HEK293T (cell line): ENCODE data around the gene P4HA2.
"Not testable (repeated sequence)": the region's sequence is repeated elsewhere in the genome, so short reads cannot be mapped to it uniquely, and the experiment has no call there.

Experiments
- CTCF ChIA-PET: fragments of 350-600 bp; formaldehyde crosslinking; extraction: SDS; loops from one replicate; lab custom pipeline; 2021; ENCODE audit warnings: antibody characterized with exemption, inconsistent platforms; lab: Yijun Ruan, JAX
- POLR2A ChIA-PET: fragments of 350-600 bp; formaldehyde crosslinking; extraction: SDS; loops from one replicate; lab custom pipeline; 2020; ENCODE audit warnings: antibody characterized with exemption, inconsistent platforms; lab: Yijun Ruan, JAX
- DNase-seq: peaks from one replicate; pipeline ENCODE4 v3.0.0; 2012; ENCODE audit warnings: mixed read lengths; ENCODE audit errors: extremely low spot score
- ARNT ChIP-seq: fragments of 450-650 bp; IDR thresholded peaks from 2 replicates; pipeline ENCODE4 v1.6.1; 2017; ENCODE audit warnings: mild to moderate bottlenecking
- BHLHE40 ChIP-seq: fragments of 450-650 bp; IDR thresholded peaks from 2 replicates; pipeline ENCODE4 v1.6.1; 2016; ENCODE audit warnings: mild to moderate bottlenecking, moderate library complexity, borderline replicate concordance
- CTBP1 ChIP-seq: fragments of 450-650 bp; IDR thresholded peaks from 2 replicates; pipeline ENCODE4 v1.6.1; 2016; ENCODE audit warnings: borderline replicate concordance
- ELF4 ChIP-seq: fragments of 450-650 bp; IDR thresholded peaks from 2 replicates; pipeline ENCODE4 v1.6.1; 2017; ENCODE audit warnings: antibody characterized with exemption
- FOXA1 ChIP-seq: fragments of 450-650 bp; IDR thresholded peaks from 2 replicates; pipeline ENCODE4 v1.6.1; 2016; ENCODE audit warnings: mild to moderate bottlenecking
- FOXK2 ChIP-seq: fragments of 450-650 bp; IDR thresholded peaks from 2 replicates; pipeline ENCODE4 v1.6.1; 2016; ENCODE audit warnings: mild to moderate bottlenecking
- FOXM1 ChIP-seq: fragments of 450-650 bp; IDR thresholded peaks from 2 replicates; pipeline ENCODE4 v1.6.1; 2017; ENCODE audit warnings: mild to moderate bottlenecking, borderline replicate concordance
- HDGF ChIP-seq: fragments of 450-650 bp; IDR thresholded peaks from 2 replicates; pipeline ENCODE4 v1.6.1; 2017; ENCODE audit warnings: antibody characterized with exemption, borderline replicate concordance
- L3MBTL2 ChIP-seq: fragments of 450-650 bp; conservative IDR thresholded peaks from 2 replicates; pipeline ENCODE4 v1.6.1; 2016; ENCODE audit warnings: mild to moderate bottlenecking
- LEF1 ChIP-seq: fragments of 450-650 bp; IDR thresholded peaks from 2 replicates; pipeline ENCODE4 v1.6.1; 2017; ENCODE audit warnings: mild to moderate bottlenecking, borderline replicate concordance
- NFRKB ChIP-seq: fragments of 450-650 bp; IDR thresholded peaks from 2 replicates; pipeline ENCODE4 v1.6.1; 2016; ENCODE audit warnings: mild to moderate bottlenecking, moderate library complexity
- SP1 ChIP-seq: fragments of 450-650 bp; IDR thresholded peaks from 2 replicates; pipeline ENCODE4 v1.6.1; 2017
- SUZ12 ChIP-seq: fragments of 450-650 bp; IDR thresholded peaks from 2 replicates; pipeline ENCODE4 v1.6.1; 2016; ENCODE audit warnings: mild to moderate bottlenecking
- TARDBP ChIP-seq: fragments of 450-650 bp; IDR thresholded peaks from 2 replicates; pipeline ENCODE4 v1.6.1; 2016
- ZNF384 ChIP-seq: fragments of 450-650 bp; IDR thresholded peaks from 2 replicates; pipeline ENCODE4 v1.6.1; 2016
- TF ChIP-seq, protein P1 (sequence below): fragments of 450-650 bp; IDR thresholded peaks from 2 replicates; pipeline ENCODE4 v1.6.1; 2016

Gene P4HA2

DNA sequence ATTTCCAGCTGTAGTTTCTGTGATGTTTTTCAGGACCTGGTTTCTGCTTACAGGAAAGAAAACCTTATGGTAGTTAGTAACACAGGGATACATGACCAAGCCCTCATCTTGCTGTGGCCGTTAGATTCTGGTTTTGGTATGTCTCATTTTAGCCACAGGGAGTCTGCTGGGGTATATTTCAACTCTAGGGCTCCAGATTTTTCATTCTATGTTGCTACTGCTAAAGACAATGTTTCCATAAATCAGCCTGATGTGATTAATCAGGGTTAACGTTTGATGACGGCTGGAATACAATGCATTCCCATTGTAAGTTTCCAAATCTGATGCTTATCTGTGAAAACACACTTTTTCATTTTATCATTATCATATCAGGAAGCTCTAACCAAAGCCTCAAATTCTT lies 48.2 kb downstream of the P4HA2 start:
- CTCF ChIA-PET: interaction anchor here (0.6 to 3.3 kb wide), 5 partner anchors 11 to 769 kb away, joined by 3 to 13 read pairs (median 4); no protein-coding TSS in a partner anchor
- no peak for DNase-seq
- POLR2A ChIA-PET: no interaction called here
- no peak for TF ChIP-seq FOXM1

DNA sequence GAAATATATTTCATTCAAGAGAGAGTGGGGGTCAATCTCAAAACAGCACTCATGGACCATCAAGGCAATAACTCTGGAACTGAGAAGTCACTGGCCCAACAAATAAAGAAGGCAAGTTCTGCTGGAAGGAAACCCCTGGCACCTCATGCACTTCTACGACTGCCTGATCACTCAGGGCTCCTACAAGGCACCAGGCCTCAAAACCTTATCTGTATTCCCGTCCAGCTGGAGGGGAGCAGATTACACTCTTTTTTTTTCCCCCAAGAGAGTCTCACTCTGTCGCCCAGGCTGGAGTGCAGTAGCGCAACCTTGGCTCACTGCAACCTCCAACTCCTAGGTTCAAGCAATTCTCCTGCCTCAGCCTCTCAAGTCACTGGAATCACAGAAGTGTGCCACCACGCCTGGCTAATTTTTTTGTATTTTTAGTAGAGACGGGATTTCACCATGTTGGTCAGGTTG lies 49.9 kb downstream of the P4HA2 start:
- CTCF ChIA-PET: no interaction called here
- no peak for TF ChIP-seq FOXK2
- no peak for TF ChIP-seq HDGF
- no peak for DNase-seq
- POLR2A ChIA-PET: no interaction called here

DNA sequence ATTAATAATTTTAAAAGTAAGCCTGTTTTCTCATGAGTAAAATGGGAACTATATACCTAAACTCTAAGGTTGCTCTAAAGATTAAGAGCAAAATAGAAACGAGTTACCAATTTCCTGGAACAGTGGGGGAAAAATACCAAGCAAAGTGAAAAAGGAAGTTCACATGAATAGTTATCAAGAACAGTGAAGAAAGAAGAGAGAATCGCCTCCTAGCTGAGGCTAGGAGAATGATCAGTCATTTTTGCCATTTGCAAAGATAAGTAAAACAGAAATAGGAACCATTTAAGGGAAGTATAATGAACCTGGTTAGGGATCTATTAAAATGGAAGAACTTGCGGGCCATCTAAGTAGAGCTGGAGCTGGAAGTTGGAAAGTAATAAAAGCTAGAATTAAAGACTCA lies 50.7 kb downstream of the P4HA2 start:
- DNase-seq: no peak
- TF ChIP-seq CTBP1 (no peak), FOXM1 (no peak), SUZ12 (no peak), ELF4 (no peak), TARDBP (no peak), BHLHE40 (no peak), HDGF (no peak), LEF1 (no peak), SP1 (no peak), L3MBTL2 (no peak)
- POLR2A ChIA-PET: no interaction called here
- CTCF ChIA-PET: no interaction called here

DNA sequence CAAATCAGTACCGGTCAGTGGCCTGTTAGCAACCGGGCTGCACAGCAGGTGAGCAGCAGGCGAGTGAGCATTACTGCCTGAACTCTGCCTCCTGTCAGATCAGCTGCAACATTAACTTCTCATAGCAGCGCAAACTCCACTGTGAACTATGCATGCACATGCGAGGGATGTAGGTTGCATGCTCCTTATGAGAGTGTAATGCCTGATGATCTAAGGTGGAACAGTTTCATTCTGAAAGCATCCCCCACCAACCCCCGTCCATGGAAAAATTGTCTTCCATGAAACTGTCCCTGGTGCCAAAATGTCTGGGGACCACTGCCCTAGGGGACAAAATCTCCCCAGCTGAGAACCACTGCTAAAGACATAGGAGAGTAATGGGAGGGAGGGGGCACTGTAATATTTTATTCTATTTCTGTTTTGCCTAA lies 51.1 kb downstream of the P4HA2 start:
- ChIA-PET CTCF (no interaction called here), POLR2A (no interaction called here)
- no peak for DNase-seq
- TF ChIP-seq LEF1 (no peak), NFRKB (no peak), SP1 (no peak)

- POLR2A ChIA-PET: no interaction called here
- TF ChIP-seq ZNF384 (no peak), ELF4 (no peak), NFRKB (no peak), FOXA1 (no peak), FOXK2 (no peak), FOXM1 (no peak), ARNT (no peak), L3MBTL2 (no peak), HDGF (no peak), TARDBP (no peak), CTBP1 (no peak), SUZ12 (no peak), LEF1 (no peak), BHLHE40 (no peak), SP1 (no peak)
- TF ChIP-seq, protein P1, sequence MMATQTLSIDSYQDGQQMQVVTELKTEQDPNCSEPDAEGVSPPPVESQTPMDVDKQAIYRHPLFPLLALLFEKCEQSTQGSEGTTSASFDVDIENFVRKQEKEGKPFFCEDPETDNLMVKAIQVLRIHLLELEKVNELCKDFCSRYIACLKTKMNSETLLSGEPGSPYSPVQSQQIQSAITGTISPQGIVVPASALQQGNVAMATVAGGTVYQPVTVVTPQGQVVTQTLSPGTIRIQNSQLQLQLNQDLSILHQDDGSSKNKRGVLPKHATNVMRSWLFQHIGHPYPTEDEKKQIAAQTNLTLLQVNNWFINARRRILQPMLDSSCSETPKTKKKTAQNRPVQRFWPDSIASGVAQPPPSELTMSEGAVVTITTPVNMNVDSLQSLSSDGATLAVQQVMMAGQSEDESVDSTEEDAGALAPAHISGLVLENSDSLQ: no peak
- CTCF ChIA-PET: no interaction called here
- no peak for DNase-seq
Observed at GRCh38 chr5:132162945-132163344, 64.7 kb downstream of the P4HA2 start.

DNA sequence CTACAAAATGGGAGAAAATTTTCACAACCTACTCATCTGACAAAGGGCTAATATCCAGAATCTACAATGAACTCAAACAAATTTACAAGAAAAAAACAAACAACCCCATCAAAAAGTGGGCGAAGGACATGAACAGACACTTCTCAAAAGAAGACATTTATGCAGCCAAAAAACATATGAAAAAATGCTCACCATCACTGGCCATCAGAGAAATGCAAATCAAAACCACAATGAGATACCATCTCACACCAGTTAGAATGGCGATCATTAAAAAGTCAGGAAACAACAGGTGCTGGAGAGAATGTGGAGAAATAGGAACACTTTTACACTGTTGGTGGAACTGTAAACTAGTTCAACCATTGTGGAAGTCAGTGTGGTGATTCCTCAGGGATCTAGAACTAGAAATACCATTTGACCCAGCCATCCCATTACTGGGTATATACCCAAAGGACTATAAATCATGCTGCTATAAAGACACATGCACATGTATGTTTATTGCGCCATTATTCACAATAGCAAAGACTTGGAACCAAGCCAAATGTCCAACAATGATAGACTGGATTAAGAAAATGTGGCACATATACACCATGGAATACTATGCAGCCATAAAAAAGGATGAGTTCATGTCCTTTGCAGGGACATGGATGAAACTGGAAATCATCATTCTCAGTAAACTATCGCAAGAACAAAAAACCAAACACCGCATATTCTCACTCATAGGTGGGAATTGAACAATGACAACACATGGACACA lies 65.9 kb downstream of the P4HA2 start:
- POLR2A ChIA-PET, DNase-seq, CTCF ChIA-PET: not testable (repeated sequence)

GRCh38 chr5:132156413-132156812 lies 71.2 kb downstream of the P4HA2 start:
- ChIA-PET POLR2A (no interaction called here), CTCF (interaction anchor here (0.5 kb wide), 1 partner anchor 24 kb away, joined by 4 read pairs; no protein-coding TSS in a partner anchor)
- no peak for DNase-seq
- no peak for TF ChIP-seq NFRKB
- no peak for TF ChIP-seq SP1
- no peak for TF ChIP-seq BHLHE40
- TF ChIP-seq FOXM1: no peak
- TF ChIP-seq CTBP1: no peak
- no peak for TF ChIP-seq L3MBTL2
- TF ChIP-seq HDGF: no peak
- no peak for TF ChIP-seq FOXA1
- TF ChIP-seq, protein P1: no peak
- no peak for TF ChIP-seq ELF4
- no peak for TF ChIP-seq LEF1
- TF ChIP-seq ARNT: no peak
- TF ChIP-seq TARDBP: no peak

- CTCF ChIA-PET: no interaction called here
- DNase-seq: no peak
- POLR2A ChIA-PET: no interaction called here
- no peak for TF ChIP-seq FOXA1
Observed at GRCh38 chr5:132150565-132150964, 77.1 kb downstream of the P4HA2 start.
